Naive thymus-derived CD4-positive, alpha-beta T cell (primary cell): ENCODE results near the gene SPEF2. TPM values are rescaled to one million over a fixed set of nuclear protein-coding genes. Genes with fewer than 3 reads are reported as not detected.
A peak's percentile ranks its signal among the peaks of the same experiment; 100 is the strongest.

Experiments
- ATAC-seq: fragments of 150-1000 bp; cut with Tn5 transposase; 2 replicates; pipeline ENCODE4 v1.10.0; 2021; ENCODE audit warnings: mild to moderate bottlenecking, moderate library complexity
- CTCF ChIA-PET: fragments of 350-600 bp; sonication (Branson Sonifier 250); formaldehyde crosslinking; loops from one replicate; lab custom pipeline; 2021; ENCODE audit warnings: antibody characterized with exemption; lab: Charles Lee
- POLR2A ChIA-PET: fragments of 350-600 bp; sonication (Branson Sonifier 250); formaldehyde crosslinking; loops from one replicate; lab custom pipeline; 2021; ENCODE audit warnings: antibody characterized with exemption, inconsistent platforms; lab: Charles Lee
- DNase-seq, 9 donors: peaks; one replicate each; pipeline versions ENCODE4 v3.0.0 to v3.0.0-alpha.2; 2020 to 2022; ENCODE audit warnings: mixed read lengths in 1 of 9
- H3K27ac ChIP-seq: one replicate; pipeline ENCODE4 v1.7.0; 2013; ENCODE audit warnings: mild to moderate bottlenecking, low read depth, low read length, moderate library complexity
- H3K27me3 ChIP-seq, 2 donors: one replicate each; pipeline ENCODE4 v1.7.0; 2013; ENCODE audit warnings: low read length in 2 of 2, mild to moderate bottlenecking in 2 of 2, moderate library complexity in 2 of 2; ENCODE audit not compliant: control insufficient read depth in 2 of 2, insufficient read depth in 2 of 2
- H3K36me3 ChIP-seq, 3 experiments: 1 replicate in 2 of 3; 2 replicates in 1 of 3; pipeline ENCODE4 v1.7.0; 2013; ENCODE audit warnings: low read length in 3 of 3, mild to moderate bottlenecking in 3 of 3, moderate library complexity in 1 of 3; ENCODE audit not compliant: insufficient read depth in 3 of 3, control insufficient read depth in 2 of 3
- H3K4me1 ChIP-seq, 2 donors: one replicate each; pipeline ENCODE4 v1.7.0; 2013; ENCODE audit warnings: low read length in 2 of 2, mild to moderate bottlenecking in 2 of 2, moderate library complexity in 1 of 2; ENCODE audit not compliant: control insufficient read depth in 2 of 2, insufficient read depth in 2 of 2
- H3K4me3 ChIP-seq: 2 replicates; pipeline ENCODE4 v1.7.0; 2013; ENCODE audit warnings: mild to moderate bottlenecking, low read length
- H3K9me3 ChIP-seq, 3 experiments: 1 replicate in 2 of 3; 2 replicates in 1 of 3; pipeline ENCODE4 v1.7.0; 2013; ENCODE audit warnings: low read length in 3 of 3; ENCODE audit not compliant: control insufficient read depth in 2 of 3
- H3K27ac Mint-ChIP-seq, 9 donors: one replicate each; pipeline ENCODE4 v1.8.0; 2020 to 2022; ENCODE audit warnings: mixed read lengths in 9 of 9, mild to moderate bottlenecking in 8 of 9, moderate library complexity in 5 of 9, inconsistent platforms in 2 of 9
- H3K27me3 Mint-ChIP-seq, 5 donors: one replicate each; pipeline ENCODE4 v1.8.0; 2021 to 2022; ENCODE audit warnings: mixed read lengths in 5 of 5, mild to moderate bottlenecking in 1 of 5
- H3K36me3 Mint-ChIP-seq, 5 donors: one replicate each; pipeline ENCODE4 v1.8.0; 2020 to 2022; ENCODE audit warnings: mixed read lengths in 5 of 5, mild to moderate bottlenecking in 3 of 5, inconsistent platforms in 1 of 5
- H3K4me1 Mint-ChIP-seq, 7 donors: one replicate each; pipeline ENCODE4 v1.8.0; 2020 to 2022; ENCODE audit warnings: mixed read lengths in 7 of 7, mild to moderate bottlenecking in 3 of 7, inconsistent platforms in 1 of 7
- H3K4me3 Mint-ChIP-seq, 10 donors: one replicate each; pipeline ENCODE4 v1.8.0; 2020 to 2022; ENCODE audit warnings: mild to moderate bottlenecking in 10 of 10, mixed read lengths in 10 of 10, moderate library complexity in 6 of 10, inconsistent platforms in 2 of 10
- H3K9me3 Mint-ChIP-seq, 11 donors: one replicate each; pipeline ENCODE4 v1.8.0; 2020 to 2022; ENCODE audit warnings: mixed read lengths in 11 of 11, mild to moderate bottlenecking in 4 of 11, inconsistent platforms in 1 of 11, moderate library complexity in 1 of 11
- intact Hi-C, 2 donors: fragments of 100-400 bp; cut with micrococcal nuclease; formaldehyde crosslinking; loops; one replicate each; pipeline ENCODE4 v1.15.1; 2023
- polyA plus RNA-seq, 2 donors: library from polyadenylated mRNA; unstranded; fragments of 300-500 nt; fragmentation: Illumina TruSeq; gene quantifications; one replicate each; pipeline ENCODE4 v1.2.3, GENCODE V29; 2021
- total RNA-seq, 6 experiments: library from RNA in 5 of 6; stranded (reverse) in 5 of 6; gene quantifications; 1 replicate in 5 of 6; 2 replicates in 1 of 6; pipeline ENCODE4 v1.2.3 and lab custom pipeline; 2021 to 2026

The SPEF2 gene
- total and polyA plus RNA-seq, 7 experiments from 2014 or later, result 5.5 to 13.5 (median 7.7) TPM

DNA sequence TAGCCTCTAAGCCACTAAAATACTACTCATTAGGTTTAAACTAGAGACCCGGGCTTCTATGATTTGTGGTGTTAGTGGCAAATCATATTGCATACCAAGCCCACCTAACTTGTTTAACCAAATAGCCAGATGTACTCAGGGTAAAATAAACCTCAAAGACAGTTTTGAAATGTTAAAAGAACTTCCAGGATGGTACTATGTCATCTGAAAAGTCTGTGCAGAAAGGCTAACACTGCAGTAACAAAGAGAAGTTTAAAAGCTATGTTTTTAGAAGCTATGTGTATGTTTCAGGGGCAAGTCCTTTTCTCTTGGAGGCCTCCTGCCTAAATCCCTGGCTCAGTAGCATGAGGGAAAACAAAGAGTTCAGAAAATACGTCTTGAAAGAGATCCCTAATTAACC, 154.2 kb downstream of the SPEF2 start:
- H3K4me3 Mint-ChIP-seq, result peak overlapping the region in 1 of 10 donors; percentile 17
- H3K4me3 ChIP-seq, result no peak overlapping the region
- H3K36me3 ChIP-seq, result no peaks in the 10 kb centered on the region
- no peaks in the 10 kb centered on the region for H3K9me3 Mint-ChIP-seq
- no peak overlapping the region for H3K27ac ChIP-seq
- ATAC-seq, result no peak
- H3K4me1 Mint-ChIP-seq, result peaks cover 6 to 67% (median 22%) of the 10 kb centered on the region in 7 donors
- H3K27me3 Mint-ChIP-seq, result peaks cover 0 to 4% (median 0%) of the 10 kb centered on the region in 5 donors
- CTCF ChIA-PET, result no interaction called here
- POLR2A ChIA-PET, result interaction anchor here (0.8 to 1.8 kb wide), 3 partner anchors 82 to 110 kb away, joined by 3 to 5 read pairs (median 3); no protein-coding TSS in a partner anchor
- H3K36me3 Mint-ChIP-seq, result peaks cover 0 to 15% (median 0%) of the 10 kb centered on the region in 5 donors
- peaks cover 0 to 5% of the 10 kb centered on the region in 2 donors for H3K4me1 ChIP-seq
- no peaks in the 10 kb centered on the region for H3K9me3 ChIP-seq
- intact Hi-C loops, result loop anchor here in 1 of 2 donors (10.0 kb wide), 1 partner anchor 157 kb away; the partner anchor contains the start of gene SPEF2
- peak overlapping the region in 2 of 9 donors; percentile 25 to 67 for H3K27ac Mint-ChIP-seq
- DNase-seq, result no peak
- H3K27me3 ChIP-seq, result no peaks in the 10 kb centered on the region

DNA sequence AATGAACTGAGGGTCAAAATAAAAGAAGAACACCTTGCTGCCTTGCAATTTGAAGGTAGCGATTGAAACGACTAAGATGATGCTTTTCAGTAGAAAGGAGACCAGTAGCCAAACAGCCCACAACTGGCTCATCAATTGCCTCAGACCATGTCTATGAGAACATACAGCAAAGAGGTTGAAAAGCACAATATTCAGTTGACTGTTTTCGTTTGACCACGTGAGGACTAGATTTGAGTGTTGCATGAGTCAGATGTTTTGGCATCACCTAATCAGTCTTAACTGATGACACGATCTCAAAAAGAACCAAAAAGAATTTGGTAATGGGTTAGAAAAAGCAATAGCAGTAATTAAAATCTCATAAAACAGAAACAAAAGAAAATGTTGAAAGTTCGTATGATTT, 156.3 kb downstream of the SPEF2 start:
- H3K27ac Mint-ChIP-seq, result peak overlapping the region in 2 of 9 donors; percentile 3 to 13
- no peak overlapping the region for H3K4me3 Mint-ChIP-seq
- no peaks in the 10 kb centered on the region for H3K27me3 ChIP-seq
- DNase-seq (no peak), ATAC-seq (no peak)
- H3K9me3 ChIP-seq, result no peaks in the 10 kb centered on the region
- peaks cover 0 to 12% (median 0%) of the 10 kb centered on the region in 5 donors for H3K36me3 Mint-ChIP-seq
- intact Hi-C loops, result loop anchor here in 1 of 2 donors (10.0 kb wide), 1 partner anchor 159 kb away; the partner anchor contains the start of gene SPEF2
- H3K4me1 ChIP-seq, result peaks cover 11 to 16% of the 10 kb centered on the region in 2 donors
- no peak overlapping the region for H3K27ac ChIP-seq
- H3K9me3 Mint-ChIP-seq, result no peaks in the 10 kb centered on the region
- ChIA-PET POLR2A (interaction anchor here (0.7 kb wide), 1 partner anchor 26 kb away, joined by 3 read pairs; no protein-coding TSS in a partner anchor), CTCF (no interaction called here)
- no peak overlapping the region for H3K4me3 ChIP-seq
- peaks cover 0 to 3% (median 0%) of the 10 kb centered on the region in 5 donors for H3K27me3 Mint-ChIP-seq
- H3K36me3 ChIP-seq, result no peaks in the 10 kb centered on the region
- H3K4me1 Mint-ChIP-seq, result peaks cover 7 to 75% (median 41%) of the 10 kb centered on the region in 7 donors

DNA sequence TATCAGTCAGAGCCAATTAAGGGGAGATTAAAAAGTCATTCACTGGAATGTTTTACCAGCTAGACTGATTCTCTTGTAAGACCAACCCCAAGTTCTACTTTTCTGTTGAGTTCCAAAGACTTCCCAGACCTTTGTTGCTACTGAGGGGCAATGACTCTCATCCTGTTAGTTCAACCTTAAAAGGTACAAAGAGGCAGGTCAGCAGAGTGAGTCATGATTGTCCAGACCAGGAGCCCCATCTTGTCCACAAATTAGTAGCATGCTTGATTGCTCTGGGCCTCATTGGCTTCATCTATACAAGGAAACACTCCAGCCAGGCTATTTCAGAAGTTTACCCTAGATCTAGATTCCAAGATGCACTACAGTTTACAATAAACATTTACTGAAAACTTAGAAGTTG, 159.1 kb downstream of the SPEF2 start:
- no peak overlapping the region for H3K27ac ChIP-seq
- H3K4me3 Mint-ChIP-seq, result no peak overlapping the region
- H3K36me3 ChIP-seq, result no peaks in the 10 kb centered on the region
- peaks cover 0 to 6% (median 0%) of the 10 kb centered on the region in 5 donors for H3K36me3 Mint-ChIP-seq
- intact Hi-C loops, result loop anchor here (1.0 to 10.0 kb wide), 11 partner anchors 35 to 689 kb away; partner anchors contain the start of gene SPEF2 (in 2 of the 2)
- H3K4me3 ChIP-seq, result no peak overlapping the region
- H3K9me3 Mint-ChIP-seq, result no peaks in the 10 kb centered on the region
- H3K27me3 Mint-ChIP-seq, result no peaks in the 10 kb centered on the region
- no peaks in the 10 kb centered on the region for H3K9me3 ChIP-seq
- H3K27me3 ChIP-seq, result no peaks in the 10 kb centered on the region
- H3K4me1 Mint-ChIP-seq, result peaks cover 18 to 87% (median 61%) of the 10 kb centered on the region in 7 donors
- ATAC-seq (no peak), DNase-seq (no peak)
- peaks cover 31 to 42% of the 10 kb centered on the region in 2 donors for H3K4me1 ChIP-seq
- ChIA-PET CTCF (interaction anchor here (0.9 to 7.5 kb wide), 19 partner anchors 10 to 150 kb away, joined by 3 to 128 read pairs (median 4); partner anchors contain the start of gene IL7R), POLR2A (interaction anchor here (0.7 to 31.0 kb wide), 12 partner anchors 18 to 158 kb away, joined by 3 to 979 read pairs (median 27); partner anchors contain the start of gene IL7R)
- H3K27ac Mint-ChIP-seq, result peak overlapping the region in 4 of 9 donors; percentile 18 to 92 (median 59)

DNA sequence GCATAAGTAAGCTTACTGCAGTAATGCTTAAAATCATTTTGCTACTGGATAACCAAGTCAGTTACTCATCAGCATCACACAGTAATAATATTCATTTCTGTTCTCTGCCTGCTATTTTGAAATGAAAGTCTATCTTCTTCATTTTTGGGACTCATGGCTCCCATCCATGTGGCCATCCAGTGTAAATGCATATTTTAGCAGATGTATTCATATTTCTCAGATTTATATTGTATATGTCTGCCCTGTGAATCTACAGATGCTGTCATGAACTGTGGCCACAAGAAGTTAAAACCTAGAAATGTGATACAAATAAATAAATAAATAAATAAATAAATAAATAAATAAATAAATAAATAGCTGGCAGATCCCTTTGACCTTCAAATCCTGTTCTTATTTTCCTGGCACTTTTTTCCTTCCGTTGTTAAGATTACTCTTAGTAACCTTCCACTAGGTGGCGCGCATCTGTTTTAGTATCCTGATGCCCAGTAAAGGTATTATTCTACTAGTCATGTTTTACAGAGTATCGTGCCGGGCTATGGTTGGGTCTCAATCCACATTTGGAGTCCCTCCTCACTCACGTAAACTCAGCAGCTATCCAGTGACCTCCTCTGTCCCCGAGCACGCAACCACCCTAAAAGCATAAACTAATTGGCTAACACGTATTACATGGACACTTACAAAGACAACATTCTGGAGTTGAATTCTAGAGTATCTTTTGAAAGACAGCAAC, 159.9 kb downstream of the SPEF2 start:
- peak overlapping the region; percentile 76 to 99 (median 92) for H3K27ac Mint-ChIP-seq
- ATAC-seq (peak; percentile 83), DNase-seq (peak; percentile 35 to 76 (median 67))
- H3K4me1 Mint-ChIP-seq, result peaks cover 19 to 87% (median 62%) of the 10 kb centered on the region in 7 donors
- Histone ChIP-seq H3K27me3 (no peaks in the 10 kb centered on the region), H3K27ac (peak overlapping the region; percentile 52), H3K4me3 (peak overlapping the region; percentile 14), H3K4me1 (peaks cover 39 to 50% of the 10 kb centered on the region in 2 donors), H3K36me3 (no peaks in the 10 kb centered on the region), H3K9me3 (no peaks in the 10 kb centered on the region)
- ChIA-PET CTCF (interaction anchor here (0.7 to 7.5 kb wide), 22 partner anchors 13 to 825 kb away, joined by 3 to 128 read pairs (median 4); partner anchors contain the start of gene IL7R), POLR2A (interaction anchor here (0.7 to 31.0 kb wide), 18 partner anchors 17 to 159 kb away, joined by 3 to 979 read pairs (median 18); partner anchors contain the start of gene IL7R)
- no peaks in the 10 kb centered on the region for H3K9me3 Mint-ChIP-seq
- H3K36me3 Mint-ChIP-seq, result peaks cover 0 to 3% (median 0%) of the 10 kb centered on the region in 5 donors
- intact Hi-C loops, result loop anchor here (1.0 to 10.0 kb wide), 11 partner anchors 34 to 690 kb away; partner anchors contain the start of gene SPEF2 (in 2 of the 2)
- H3K27me3 Mint-ChIP-seq, result no peaks in the 10 kb centered on the region
- H3K4me3 Mint-ChIP-seq, result peak overlapping the region; percentile 6 to 85 (median 74)

DNA sequence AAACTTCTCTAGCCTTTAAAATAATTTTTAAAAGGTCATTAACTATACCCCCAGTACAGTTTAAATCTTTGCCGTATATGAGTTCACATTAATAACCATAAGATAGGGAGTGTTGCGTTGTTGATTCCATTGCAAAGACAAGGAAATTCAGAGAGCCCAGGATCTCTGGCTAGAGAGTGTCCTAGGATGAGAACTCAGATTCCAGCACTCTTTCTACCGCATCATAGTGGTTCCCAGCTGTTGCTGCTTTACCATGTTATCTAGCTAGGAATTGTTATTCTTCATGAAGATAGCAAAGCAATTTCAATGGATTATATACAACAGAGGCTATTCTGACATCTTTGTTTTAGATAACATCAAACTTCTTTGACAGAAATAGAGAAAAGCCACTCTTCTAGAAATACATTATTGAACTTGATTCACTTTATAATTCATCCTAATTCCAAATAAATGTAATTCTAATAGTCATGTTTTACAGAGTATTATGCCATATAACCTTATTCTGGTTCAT, 160.7 kb downstream of the SPEF2 start:
- ChIA-PET CTCF (interaction anchor here (1.0 to 7.5 kb wide), 20 partner anchors 12 to 148 kb away, joined by 3 to 128 read pairs (median 8); partner anchors contain the start of gene IL7R), POLR2A (interaction anchor here (0.9 to 31.0 kb wide), 15 partner anchors 16 to 148 kb away, joined by 3 to 979 read pairs (median 23); partner anchors contain the start of gene IL7R)
- no peak overlapping the region for H3K27ac ChIP-seq
- Mint-ChIP-seq H3K4me3 (peak overlapping the region in 7 of 10 donors; percentile 71 to 85 (median 77)), H3K27me3 (no peaks in the 10 kb centered on the region), H3K27ac (peak overlapping the region; percentile 51 to 99 (median 92)), H3K9me3 (no peaks in the 10 kb centered on the region), H3K4me1 (peaks cover 19 to 93% (median 66%) of the 10 kb centered on the region in 7 donors), H3K36me3 (peaks cover 0 to 3% (median 0%) of the 10 kb centered on the region in 5 donors)
- intact Hi-C loops, result loop anchor here (5.0 to 10.0 kb wide), 3 partner anchors 106 to 691 kb away; partner anchors contain the start of gene SPEF2 (in 1 of the 2)
- no peaks in the 10 kb centered on the region for H3K9me3 ChIP-seq
- H3K27me3 ChIP-seq, result no peaks in the 10 kb centered on the region
- H3K36me3 ChIP-seq, result no peaks in the 10 kb centered on the region
- no peak for ATAC-seq
- H3K4me1 ChIP-seq, result peaks cover 43 to 50% of the 10 kb centered on the region in 2 donors
- peak overlapping the region; percentile 14 for H3K4me3 ChIP-seq
- DNase-seq, result no peak
